HEK293 (cell line): ENCODE data around the gene SCIN.

Experiments used
- CTCF ChIA-PET: fragments of 350-600 bp; formaldehyde crosslinking; extraction: SDS; loops from one replicate; lab custom pipeline; 2021; ENCODE audit warnings: antibody characterized with exemption; lab: Yijun Ruan, JAX
- POLR2A ChIA-PET: fragments of 300-600 bp; formaldehyde crosslinking; extraction: SDS; loops from one replicate; lab custom pipeline; 2020; ENCODE audit warnings: antibody characterized with exemption, inconsistent platforms; lab: Yijun Ruan, JAX
- H3K27ac ChIP-seq: fragments of 200-500 bp; sonication (Bioruptor generic); 2 replicates; pipeline ENCODE4 v1.5.1; 2014; ENCODE audit warnings: low read depth, low read length, control low read depth, inconsistent platforms; ENCODE audit errors: extremely low read depth
- H3K36me3 ChIP-seq, 2 experiments: fragments of 200-500 bp in 1 of 2; sonication (Bioruptor generic) in 1 of 2; 1 replicate in 1 of 2; 2 replicates in 1 of 2; pipeline ENCODE4 v1.5.1; 2014 to 2017; ENCODE audit warnings: inconsistent platforms in 2 of 2, low read length in 2 of 2; ENCODE audit not compliant: control insufficient read depth in 2 of 2, insufficient read depth in 1 of 2
- H3K4me1 ChIP-seq: fragments of 200-500 bp; sonication (Bioruptor generic); 2 replicates; pipeline ENCODE4 v1.5.1; 2014; ENCODE audit warnings: mild to moderate bottlenecking, low read length, inconsistent platforms; ENCODE audit not compliant: control insufficient read depth, insufficient read depth
- H3K4me3 ChIP-seq: 2 replicates; pipeline ENCODE4 v1.5.1; 2011; ENCODE audit warnings: low read depth, mild to moderate bottlenecking, control low read depth, low read length, moderate library complexity
- H3K9me3 ChIP-seq: fragments of 200-500 bp; sonication (Bioruptor generic); 2 replicates; pipeline ENCODE4 v1.5.1; 2014; ENCODE audit warnings: low read depth, low read length, inconsistent platforms; ENCODE audit not compliant: control insufficient read depth, insufficient read depth
- BCL11A ChIP-seq: fragments of 450-650 bp; formaldehyde crosslinking; IDR thresholded peaks from 2 replicates; pipeline ENCODE4 v1.5.1; 2016; ENCODE audit warnings: low read depth, missing biosample characterization, missing genetic modification characterization
- BCL6B ChIP-seq: fragments of 450-650 bp; formaldehyde crosslinking; IDR thresholded peaks from 2 replicates; pipeline ENCODE4 v1.5.1; 2017; ENCODE audit warnings: missing biosample characterization, missing genetic modification characterization
- GFI1B ChIP-seq: fragments of 450-650 bp; formaldehyde crosslinking; IDR thresholded peaks from 2 replicates; pipeline ENCODE4 v1.5.1; 2016; ENCODE audit warnings: missing biosample characterization, missing genetic modification characterization
- HOXC10 ChIP-seq: sonication (generic); formaldehyde crosslinking; IDR thresholded peaks from 2 replicates; pipeline ENCODE4 v1.8.1; 2023; ENCODE audit warnings: mild to moderate bottlenecking, missing genetic modification reagents
- HOXD13 ChIP-seq: sonication (generic); formaldehyde crosslinking; IDR thresholded peaks from 2 replicates; pipeline ENCODE4 v1.8.0; 2022; ENCODE audit warnings: missing genetic modification reagents, borderline replicate concordance
- OSR2 ChIP-seq: fragments of 450-650 bp; formaldehyde crosslinking; IDR thresholded peaks from 2 replicates; pipeline ENCODE4 v1.5.1; 2016; ENCODE audit warnings: missing biosample characterization, missing genetic modification characterization
- PRDM10 ChIP-seq: fragments of 450-650 bp; formaldehyde crosslinking; IDR thresholded peaks from 2 replicates; pipeline ENCODE4 v1.5.1; 2016; ENCODE audit warnings: missing biosample characterization, missing genetic modification characterization
- RBAK ChIP-seq: fragments of 450-650 bp; formaldehyde crosslinking; IDR thresholded peaks from 2 replicates; pipeline ENCODE4 v1.5.1; 2016; ENCODE audit warnings: missing biosample characterization, missing genetic modification characterization
- ZBTB17 ChIP-seq: fragments of 450-650 bp; formaldehyde crosslinking; IDR thresholded peaks from 2 replicates; pipeline ENCODE4 v1.5.1; 2016; ENCODE audit warnings: missing biosample characterization, missing genetic modification characterization
- ZBTB26 ChIP-seq: fragments of 450-650 bp; formaldehyde crosslinking; optimal IDR thresholded peaks from 2 replicates; pipeline ENCODE3; 2016; ENCODE audit warnings: missing biosample characterization, mild to moderate bottlenecking, missing genetic modification characterization
- ZNF114 ChIP-seq: fragments of 450-650 bp; formaldehyde crosslinking; IDR thresholded peaks from 2 replicates; pipeline ENCODE4 v1.5.0; 2017; ENCODE audit warnings: missing biosample characterization, missing genetic modification characterization
- ZNF19 ChIP-seq: fragments of 450-650 bp; formaldehyde crosslinking; IDR thresholded peaks from 2 replicates; pipeline ENCODE4; 2016; ENCODE audit warnings: missing biosample characterization, missing genetic modification characterization, low read depth
- ZNF280D ChIP-seq: fragments of 450-650 bp; formaldehyde crosslinking; IDR thresholded peaks from 2 replicates; pipeline ENCODE4 v1.5.1; 2016; ENCODE audit warnings: missing biosample characterization, missing genetic modification characterization
- ZNF548 ChIP-seq: fragments of 450-650 bp; formaldehyde crosslinking; IDR thresholded peaks from 2 replicates; pipeline ENCODE4 v1.5.1; 2016; ENCODE audit warnings: missing biosample characterization, missing genetic modification characterization
- ZNF558 ChIP-seq: fragments of 450-650 bp; formaldehyde crosslinking; IDR thresholded peaks from 2 replicates; pipeline ENCODE4 v1.5.1; 2016; ENCODE audit warnings: missing biosample characterization, missing genetic modification characterization
- ZNF704 ChIP-seq: fragments of 450-650 bp; formaldehyde crosslinking; IDR thresholded peaks from 2 replicates; pipeline ENCODE4 v1.5.1; 2016; ENCODE audit warnings: missing biosample characterization, missing genetic modification characterization
- ZNF785 ChIP-seq: fragments of 450-650 bp; formaldehyde crosslinking; IDR thresholded peaks from 2 replicates; pipeline ENCODE4 v1.5.1; 2016; ENCODE audit warnings: missing biosample characterization, missing genetic modification characterization
- ZSCAN30 ChIP-seq: fragments of 450-650 bp; IDR thresholded peaks from 2 replicates; pipeline ENCODE4 v1.5.1; 2018; ENCODE audit warnings: missing biosample characterization, mild to moderate bottlenecking, missing genetic modification characterization, moderate library complexity

Gene SCIN

GRCh38 chr7:12674053-12674452 lies 103.5 kb downstream of the SCIN start:
- Histone ChIP-seq H3K9me3 (no peaks in the 10 kb centered on the region), H3K4me3 (no peak overlapping the region), H3K27ac (no peak overlapping the region), H3K4me1 (no peaks in the 10 kb centered on the region), H3K36me3 (no peaks in the 10 kb centered on the region)
- TF ChIP-seq BCL6B (tag by site-specific recombination), result no peak
- no peak for TF ChIP-seq ZNF704 (tag by site-specific recombination)
- no peak for TF ChIP-seq ZBTB26 (tag by site-specific recombination)
- no peak for TF ChIP-seq ZNF558 (tag by site-specific recombination)
- TF ChIP-seq ZNF280D, result no peak
- TF ChIP-seq ZNF114, result no peak
- no peak for TF ChIP-seq ZNF785 (tag by site-specific recombination)
- TF ChIP-seq HOXC10 (CRISPR knock-in tag), result no peak
- TF ChIP-seq RBAK (tag by site-specific recombination), result no peak
- no peak for TF ChIP-seq HOXD13 (CRISPR knock-in tag)
- no peak for TF ChIP-seq GFI1B (tag by site-specific recombination)
- TF ChIP-seq ZNF548, result no peak
- no peak for TF ChIP-seq BCL11A (tag by site-specific recombination)
- no peak for TF ChIP-seq ZBTB17 (tag by site-specific recombination)
- no peak for TF ChIP-seq PRDM10 (tag by site-specific recombination)
- TF ChIP-seq OSR2 (tag by site-specific recombination), result no peak
- no peak for TF ChIP-seq ZNF19 (tag by site-specific recombination)
- no peak for TF ChIP-seq ZSCAN30
- ChIA-PET CTCF (interaction anchor here (0.6 to 2.7 kb wide), 6 partner anchors 11 to 1321 kb away, joined by 3 to 11 read pairs (median 4); no protein-coding TSS in a partner anchor), POLR2A (no interaction called here)
